Uterus (tissue), 4 donors: Measurements from ENCODE around the gene SNRK. TPM values are rescaled to one million over a fixed set of nuclear protein-coding genes. Genes with fewer than 3 reads are reported as not detected.
"Not testable (repeated sequence)": the region's sequence is repeated elsewhere in the genome, so short reads cannot be mapped to it uniquely, and the experiment has no call there.

Experiments
- DNase-seq, 2 donors: peaks; one replicate each; pipeline ENCODE4 v3.0.0-alpha.2; 2019 to 2020
- H3K27ac ChIP-seq, 2 donors: fragments of 200-600 bp; sonication (generic); 1 replicate in 1 of 2; 2 replicates in 1 of 2; pipeline ENCODE4 v1.5.1; 2016 to 2018
- H3K27me3 ChIP-seq, 2 donors: fragments of 200-600 bp; sonication (generic); one replicate each; pipeline ENCODE4 v1.5.1; 2018 to 2019; ENCODE audit warnings: control low read depth in 1 of 2
- H3K36me3 ChIP-seq, 2 donors: fragments of 200-600 bp; sonication (generic); one replicate each; pipeline ENCODE4 v1.5.1; 2019; ENCODE audit warnings: control low read depth in 1 of 2
- H3K4me1 ChIP-seq, 2 donors: fragments of 200-600 bp; sonication (generic); one replicate each; pipeline ENCODE4 v1.5.1; 2018 to 2019; ENCODE audit warnings: control low read depth in 1 of 2
- H3K4me3 ChIP-seq, 2 donors: fragments of 200-600 bp; sonication (generic); 1 replicate in 1 of 2; 2 replicates in 1 of 2; pipeline ENCODE4 v1.5.1; 2018 to 2019; ENCODE audit warnings: mild to moderate bottlenecking in 1 of 2
- H3K9me3 ChIP-seq, 2 donors: fragments of 200-600 bp; sonication (generic); one replicate each; pipeline ENCODE4 v1.5.1; 2019; ENCODE audit warnings: control low read depth in 1 of 2
- CTCF ChIP-seq, 4 experiments: fragments of 200-600 bp in 2 of 4; fragments of 450-650 bp in 2 of 4; sonication (generic) in 2 of 4; IDR thresholded peaks; one replicate each; pipeline ENCODE4 v1.5.1; 2016 to 2019; ENCODE audit warnings: antibody characterized with exemption in 4 of 4, mild to moderate bottlenecking in 2 of 4, moderate library complexity in 1 of 4
- POLR2A ChIP-seq, 2 donors: fragments of 450-650 bp; IDR thresholded peaks; one replicate each; pipeline ENCODE4 v1.6.1; 2016; ENCODE audit warnings: antibody characterized with exemption in 2 of 2, mild to moderate bottlenecking in 1 of 2, moderate library complexity in 1 of 2
- intact Hi-C: fragments of 100-400 bp; cut with DNase I; formaldehyde crosslinking; loops from one replicate; pipeline ENCODE4 v1.15.1; 2023; ENCODE audit warnings: low total_unique reads
- total RNA-seq, 4 donors: library from RNA; depleted of rRNA in 3 of 4; stranded (reverse); fragments of >200 nt in 3 of 4; gene quantifications; one replicate each; pipeline versions ENCODE4 v1.1.0 to v1.2.4, GENCODE V29; 2014 to 2023
- donor health status: DM: yes; HTN: yes; CAD: no.

SNRK gene
- total RNA-seq, 4 donors from 2014 or later: 57.1 to 109 (median 98.3) TPM

- Histone ChIP-seq H3K36me3 (no peaks in the 10 kb centered on the region), H3K9me3 (peaks cover 0 to 18% of the 10 kb centered on the region in 2 donors), H3K27me3 (no peaks in the 10 kb centered on the region), H3K27ac (no peak overlapping the region), H3K4me3 (no peak overlapping the region), H3K4me1 (peaks cover 1 to 7% of the 10 kb centered on the region in 2 donors)
- intact Hi-C loops: no loop called here
- no peak for DNase-seq
- TF ChIP-seq CTCF (IDR thresholded peaks at IDR 0.05) (no peak), POLR2A (IDR thresholded peaks at IDR 0.05) (no peak)
Observed at GRCh38 chr3:43348852-43349574, 62.7 kb downstream of the SNRK start.

- no peak for DNase-seq
- intact Hi-C loops: no loop called here
- Histone ChIP-seq H3K27me3 (no peaks in the 10 kb centered on the region), H3K4me3 (no peak overlapping the region), H3K27ac (no peak overlapping the region), H3K9me3 (peaks cover 0 to 18% of the 10 kb centered on the region in 2 donors), H3K4me1 (peaks cover 0 to 7% of the 10 kb centered on the region in 2 donors), H3K36me3 (no peaks in the 10 kb centered on the region)
- TF ChIP-seq POLR2A (IDR thresholded peaks at IDR 0.05) (no peak), CTCF (IDR thresholded peaks at IDR 0.05) (no peak)
Observed at GRCh38 chr3:43349716-43350115, 63.4 kb downstream of the SNRK start.

GRCh38 chr3:43353393-43353792 lies 67.1 kb downstream of the SNRK start:
- no peak overlapping the region for H3K27ac ChIP-seq
- no peak for TF ChIP-seq POLR2A (IDR thresholded peaks at IDR 0.05)
- no peak for TF ChIP-seq CTCF (IDR thresholded peaks at IDR 0.05)
- no peaks in the 10 kb centered on the region for H3K36me3 ChIP-seq
- intact Hi-C loops: no loop called here
- DNase-seq: no peak
- H3K4me1 ChIP-seq: no peaks in the 10 kb centered on the region
- no peak overlapping the region for H3K4me3 ChIP-seq
- H3K27me3 ChIP-seq: no peaks in the 10 kb centered on the region
- peaks cover 0 to 24% of the 10 kb centered on the region in 2 donors for H3K9me3 ChIP-seq

GRCh38 chr3:43353923-43354670 lies 67.8 kb downstream of the SNRK start:
- H3K27ac ChIP-seq: no peak overlapping the region
- TF ChIP-seq POLR2A (IDR thresholded peaks at IDR 0.05) (no peak), CTCF (IDR thresholded peaks at IDR 0.05) (no peak)
- no peak for DNase-seq
- H3K4me1 ChIP-seq: no peaks in the 10 kb centered on the region
- no peaks in the 10 kb centered on the region for H3K27me3 ChIP-seq
- intact Hi-C loops: no loop called here
- H3K4me3 ChIP-seq: no peak overlapping the region
- no peaks in the 10 kb centered on the region for H3K36me3 ChIP-seq
- H3K9me3 ChIP-seq: peaks cover 0 to 24% of the 10 kb centered on the region in 2 donors

- H3K4me1 ChIP-seq, DNase-seq, intact Hi-C loops, H3K4me3 ChIP-seq, H3K36me3 ChIP-seq, H3K27ac ChIP-seq, H3K27me3 ChIP-seq: not testable (repeated sequence)
- peaks cover 0 to 24% of the 10 kb centered on the region in 2 donors for H3K9me3 ChIP-seq
Observed at GRCh38 chr3:43356033-43356432, 69.7 kb downstream of the SNRK start.
